GM19324 (cell line): Measurements from ENCODE around the gene BIRC7.
"Not testable (repeated sequence)": the region's sequence is repeated elsewhere in the genome, so short reads cannot be mapped to it uniquely, and the experiment has no call there.

ENCODE experiments used
- ATAC-seq: cut with Tn5 transposase; IDR thresholded peaks from one replicate; pipeline ENCODE4 v1.9.1; 2021; ENCODE audit warnings: mild to moderate bottlenecking, moderate library complexity; ENCODE audit not compliant: unreplicated experiment, low FRiP score

BIRC7 gene

DNA sequence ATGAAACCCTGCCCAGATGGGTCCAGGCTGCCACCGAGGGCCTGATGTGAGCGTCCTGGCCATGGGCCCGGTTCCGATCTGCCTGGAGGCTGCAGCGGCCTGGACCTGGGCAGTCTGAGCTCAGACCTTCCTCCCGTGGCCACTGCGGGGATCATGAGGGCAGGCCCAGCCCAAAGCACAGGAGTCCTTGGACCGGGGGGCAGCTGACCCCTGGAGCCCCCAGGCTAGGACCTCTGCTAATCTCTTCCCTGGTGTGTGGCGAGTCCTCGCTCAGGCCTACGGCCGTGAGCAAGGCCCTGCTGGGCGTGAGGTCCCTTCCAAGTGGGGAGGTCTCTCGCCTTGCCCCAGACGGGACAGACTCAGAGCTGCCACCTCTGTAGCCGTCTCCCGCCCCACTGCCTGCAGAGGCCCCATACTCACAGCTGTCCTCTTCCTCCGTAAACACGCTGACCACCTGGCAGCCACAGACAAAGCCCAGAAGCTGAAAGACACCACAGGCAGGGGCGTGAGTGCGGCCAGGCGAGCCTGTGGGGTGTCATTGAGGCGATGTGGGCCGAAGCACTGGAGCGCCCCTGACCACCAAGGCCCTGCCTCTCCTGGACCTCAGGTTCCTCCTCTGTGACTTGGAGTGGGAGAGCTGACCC, 8.0 kb downstream of the BIRC7 start:
- ATAC-seq = no peak

DNA sequence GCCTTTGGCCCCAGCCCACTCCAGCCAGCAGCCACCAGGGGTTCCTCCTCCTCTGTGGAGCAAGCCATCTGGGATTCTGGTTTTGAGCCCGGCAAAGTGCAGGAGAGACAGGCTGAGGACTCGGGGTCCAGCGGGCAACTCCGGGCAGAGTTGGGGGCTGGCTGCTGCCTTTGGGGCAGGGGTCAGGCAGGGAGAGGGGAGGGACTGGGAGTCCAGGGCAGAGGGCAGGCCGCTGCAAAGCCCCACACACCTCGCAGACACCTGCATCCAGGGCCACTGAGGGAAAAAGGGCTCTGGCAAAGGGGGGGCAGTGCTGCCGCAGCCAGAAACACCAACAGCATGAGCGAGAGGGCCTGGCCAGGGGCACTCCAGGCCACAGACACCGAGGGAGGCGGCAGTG, 8.8 kb downstream of the BIRC7 start:
- no peak for ATAC-seq

DNA sequence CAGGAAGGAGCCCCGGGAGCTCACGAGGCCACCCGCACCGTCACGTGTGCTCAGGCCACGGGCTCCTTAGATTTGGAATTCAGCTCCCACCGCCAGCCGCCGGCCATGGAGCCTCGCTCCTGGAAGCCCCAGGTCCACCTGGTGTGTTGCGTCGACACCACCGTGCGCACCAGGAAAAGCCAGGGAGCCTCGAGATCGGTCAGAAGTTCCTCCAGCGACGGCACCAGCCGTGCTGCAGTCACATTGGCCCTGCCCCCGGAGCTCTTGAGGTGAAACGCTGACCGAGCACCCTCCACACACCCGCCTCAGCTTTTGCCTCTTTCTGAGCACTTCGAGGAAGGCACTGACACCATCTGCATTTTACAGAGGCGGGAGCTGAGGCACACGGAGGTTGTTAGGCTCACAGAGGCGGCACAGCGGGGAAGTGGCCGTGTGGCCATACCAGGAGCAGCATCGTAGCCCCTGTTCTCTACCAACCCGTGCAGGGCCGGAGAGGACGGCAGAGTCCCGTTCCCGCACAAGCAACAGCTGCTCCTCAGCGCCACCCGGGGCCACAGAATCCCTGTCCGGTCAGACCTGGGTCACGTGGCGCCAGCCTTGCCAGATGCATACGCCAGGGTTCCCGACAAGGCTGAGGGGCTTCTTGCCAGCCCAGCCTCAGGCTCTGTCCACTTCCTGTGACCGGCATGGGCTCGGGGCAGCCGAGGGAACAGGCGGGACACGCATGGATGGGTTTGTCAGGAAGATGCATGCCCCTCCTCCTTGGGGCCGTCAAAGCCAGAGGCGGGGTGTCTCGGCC, 11.0 kb downstream of the BIRC7 start:
- no peak for ATAC-seq

DNA sequence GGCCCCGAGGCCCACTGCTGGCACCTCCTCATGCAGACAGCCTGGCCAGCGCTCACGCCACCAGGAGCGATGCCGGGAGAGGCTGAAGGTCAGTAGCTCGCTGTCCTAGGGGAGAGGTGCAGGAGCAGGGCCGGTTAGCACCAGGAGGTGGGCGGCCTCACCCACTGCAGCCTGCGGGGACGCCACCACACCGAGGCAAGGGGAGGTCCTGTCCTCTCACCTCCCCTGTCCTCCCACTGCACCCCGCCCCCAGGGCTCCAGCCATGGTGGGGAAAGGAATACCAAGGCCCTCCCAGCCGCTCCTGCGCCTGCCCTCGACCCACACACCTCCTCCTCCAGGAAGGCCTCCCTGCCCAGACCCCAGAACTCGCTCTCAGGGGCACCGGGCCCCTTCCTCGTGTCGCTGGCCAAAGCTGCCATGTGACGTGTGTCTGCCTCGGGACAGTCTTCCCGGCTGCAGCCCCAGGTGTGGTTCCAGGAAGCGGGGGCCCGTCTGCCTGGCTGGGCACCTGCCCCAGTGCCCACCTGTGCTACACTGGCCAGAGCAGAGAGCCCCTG, 12.0 kb downstream of the BIRC7 start:
- no peak for ATAC-seq

DNA sequence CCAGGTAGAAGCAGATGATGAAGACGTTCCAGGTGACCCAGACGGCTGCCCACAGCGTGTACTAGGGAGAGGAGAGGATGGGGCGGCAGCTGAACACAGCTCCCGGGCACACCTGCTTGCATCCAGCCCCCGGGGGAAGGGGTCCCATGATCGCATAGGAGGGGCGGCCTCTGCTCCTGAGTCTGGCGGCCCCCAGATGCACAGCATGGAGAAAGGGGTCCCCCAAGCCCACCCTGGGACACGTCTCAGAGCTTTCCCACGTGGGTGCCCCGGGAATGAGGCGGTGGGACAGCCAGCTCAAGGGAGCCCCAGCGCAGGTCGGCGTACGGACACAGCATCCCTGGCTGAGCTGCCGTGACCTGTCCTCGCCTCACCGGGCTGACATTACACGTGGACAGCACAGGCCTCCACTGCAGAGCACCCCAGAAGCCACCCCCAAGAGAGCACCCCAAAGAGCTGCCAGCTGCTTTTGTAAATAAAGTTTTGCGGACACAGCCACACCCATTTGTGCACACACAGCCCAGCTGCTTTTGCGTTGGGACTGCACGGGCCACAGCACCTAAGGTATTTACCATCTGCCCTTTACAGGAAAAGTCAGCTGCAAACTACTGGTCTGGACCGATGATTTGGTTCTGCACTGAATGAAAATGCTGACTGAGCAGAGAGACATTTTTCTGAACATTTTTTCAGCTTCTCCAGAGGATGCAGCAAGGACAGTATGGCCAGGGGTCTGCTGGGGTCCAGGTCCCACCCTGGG, 13.3 kb downstream of the BIRC7 start:
- ATAC-seq = no peak

DNA sequence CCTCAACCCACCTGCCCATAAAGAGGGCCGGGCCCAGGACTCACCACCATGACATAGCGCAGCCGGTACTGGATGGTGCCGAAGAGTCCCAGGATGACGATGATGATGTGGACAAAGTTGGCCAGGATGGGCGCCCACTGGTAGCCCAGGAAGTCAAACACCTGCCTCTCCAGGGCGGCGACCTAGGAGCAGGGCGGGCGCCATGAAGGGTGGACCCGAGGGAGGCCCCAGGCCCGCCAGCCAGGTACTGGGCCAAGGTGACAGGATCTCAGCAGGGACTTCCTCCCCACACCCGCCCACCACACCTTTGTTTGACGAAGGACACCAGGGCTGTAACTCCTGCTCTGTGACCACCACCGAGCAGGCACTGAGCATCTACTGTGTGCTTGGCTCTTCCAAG, 14.2 kb downstream of the BIRC7 start:
- no peak for ATAC-seq

DNA sequence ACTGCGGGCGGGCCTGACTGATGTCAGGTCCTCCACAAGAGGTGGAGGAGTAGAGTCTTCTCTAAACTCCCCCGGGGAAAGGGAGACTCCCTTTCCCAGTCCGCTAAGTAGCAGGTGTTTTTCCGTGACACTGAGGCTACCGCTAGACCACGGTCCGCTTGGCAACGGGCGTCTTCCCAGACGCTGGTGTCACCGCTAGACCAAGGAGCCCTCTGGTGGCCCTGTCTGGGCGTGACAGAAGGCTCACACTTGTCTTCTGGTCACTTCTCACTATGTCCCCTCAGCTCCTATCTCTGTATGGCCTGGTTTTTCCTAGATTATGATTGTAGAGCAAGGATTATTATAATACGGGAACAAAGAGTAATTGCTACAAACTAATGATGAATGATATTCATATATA, 15.6 kb downstream of the BIRC7 start:
- not testable (repeated sequence) for ATAC-seq

DNA sequence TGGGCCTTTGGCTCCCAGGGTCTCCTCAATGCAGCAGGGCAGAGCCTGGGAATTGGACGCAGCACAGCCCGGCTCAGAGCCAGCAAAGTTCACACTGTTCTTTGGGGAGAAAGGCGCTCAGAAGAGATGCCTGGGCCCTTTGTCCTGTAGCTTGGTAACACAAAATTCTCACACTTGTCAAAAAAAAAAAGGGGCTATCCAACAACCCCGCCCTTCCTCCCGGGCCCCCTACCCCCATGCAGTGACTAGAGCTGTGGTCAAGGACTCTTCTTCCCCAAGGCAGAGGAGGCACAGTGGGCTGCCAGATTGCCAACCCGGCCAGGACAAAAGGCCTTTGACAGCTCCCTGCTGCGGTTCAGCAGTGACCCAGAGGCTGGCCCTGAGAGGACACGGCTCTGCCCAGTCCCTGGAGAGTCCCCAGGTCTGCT, 16.6 kb downstream of the BIRC7 start:
- no peak for ATAC-seq

DNA sequence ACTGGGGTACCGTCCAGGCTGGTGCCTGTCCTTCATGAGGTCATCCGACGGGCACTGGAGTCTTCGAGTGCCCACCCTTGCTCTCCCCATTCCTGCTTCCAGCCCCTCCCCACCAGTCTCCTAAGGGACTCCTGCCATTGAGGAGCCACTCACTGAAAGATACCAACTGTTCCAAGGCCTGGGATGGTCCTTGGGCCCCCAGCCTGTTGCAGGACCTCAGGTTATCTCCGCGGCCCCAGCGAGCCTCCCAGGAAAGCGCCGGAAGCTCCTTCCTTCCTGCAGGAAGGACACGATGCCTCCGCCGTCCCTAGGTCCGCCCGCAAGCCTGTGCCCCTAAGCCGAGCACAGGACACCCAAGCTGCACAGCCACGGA, 17.3 kb downstream of the BIRC7 start:
- ATAC-seq = no peak

DNA sequence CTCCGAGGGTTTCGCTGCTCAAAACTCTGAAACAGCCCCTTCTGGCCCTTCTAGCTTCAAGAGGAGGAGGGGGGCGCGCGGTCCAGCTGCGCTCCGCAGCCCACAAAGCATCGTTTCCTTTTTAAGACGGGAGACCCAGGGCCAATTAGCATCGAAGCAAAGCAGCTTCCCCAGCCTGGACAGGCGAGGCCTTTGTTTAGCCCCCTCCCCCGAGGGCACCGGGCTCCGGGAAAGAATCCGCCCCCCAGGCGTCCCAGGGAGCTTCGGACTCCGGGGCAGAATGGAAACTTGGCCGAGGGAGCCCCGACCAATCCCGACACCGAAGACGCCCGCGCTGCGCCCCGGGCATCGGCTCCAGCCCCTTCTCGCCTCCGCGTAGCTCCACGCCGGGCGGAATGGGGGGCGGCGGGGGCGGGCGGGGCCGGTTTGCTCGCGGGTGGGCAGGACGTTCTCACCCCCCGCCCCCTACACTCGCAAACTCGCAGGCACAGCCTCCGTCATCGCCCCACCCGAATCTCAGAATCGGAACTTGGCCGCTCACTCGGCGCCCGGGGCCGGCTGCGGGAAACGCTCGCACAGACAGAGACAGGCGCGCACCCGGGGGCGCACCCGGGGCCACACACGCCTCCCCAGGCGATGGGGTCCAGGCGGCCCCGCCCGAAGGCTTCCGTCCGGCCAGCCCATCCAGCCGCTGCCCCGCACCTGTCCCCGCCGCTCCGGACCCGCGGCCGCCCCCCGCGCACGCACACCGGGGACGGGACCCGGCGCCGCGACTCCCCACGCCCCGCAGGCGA, 17.9 kb downstream of the BIRC7 start:
- ATAC-seq = no peak

DNA sequence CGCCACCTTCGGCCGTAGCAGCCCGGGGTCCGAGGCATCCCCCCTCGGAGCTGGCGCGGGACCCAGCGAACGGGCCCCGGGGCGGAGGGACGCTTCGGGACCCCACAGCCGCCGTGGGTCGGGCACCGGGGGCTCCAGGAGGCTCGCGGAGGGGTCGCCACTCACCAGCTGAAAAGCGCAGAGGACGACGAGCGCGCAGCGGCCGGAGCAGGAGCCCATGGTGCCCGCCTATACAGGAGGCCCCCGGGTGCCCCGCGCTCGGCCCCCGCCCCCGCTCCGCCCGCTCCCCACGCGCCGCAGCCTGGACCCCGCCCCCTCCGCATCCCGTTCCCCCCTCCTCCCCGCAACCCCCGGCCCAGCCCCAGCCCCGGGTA, 18.5 kb downstream of the BIRC7 start, which contains the start of gene NKAIN4:
Gene NKAIN4, minus strand, starts transcription at position 232 of the 374 bp plus-strand sequence. Its CDS starts 13 bp downstream, at position 219.
- ATAC-seq = no peak

DNA sequence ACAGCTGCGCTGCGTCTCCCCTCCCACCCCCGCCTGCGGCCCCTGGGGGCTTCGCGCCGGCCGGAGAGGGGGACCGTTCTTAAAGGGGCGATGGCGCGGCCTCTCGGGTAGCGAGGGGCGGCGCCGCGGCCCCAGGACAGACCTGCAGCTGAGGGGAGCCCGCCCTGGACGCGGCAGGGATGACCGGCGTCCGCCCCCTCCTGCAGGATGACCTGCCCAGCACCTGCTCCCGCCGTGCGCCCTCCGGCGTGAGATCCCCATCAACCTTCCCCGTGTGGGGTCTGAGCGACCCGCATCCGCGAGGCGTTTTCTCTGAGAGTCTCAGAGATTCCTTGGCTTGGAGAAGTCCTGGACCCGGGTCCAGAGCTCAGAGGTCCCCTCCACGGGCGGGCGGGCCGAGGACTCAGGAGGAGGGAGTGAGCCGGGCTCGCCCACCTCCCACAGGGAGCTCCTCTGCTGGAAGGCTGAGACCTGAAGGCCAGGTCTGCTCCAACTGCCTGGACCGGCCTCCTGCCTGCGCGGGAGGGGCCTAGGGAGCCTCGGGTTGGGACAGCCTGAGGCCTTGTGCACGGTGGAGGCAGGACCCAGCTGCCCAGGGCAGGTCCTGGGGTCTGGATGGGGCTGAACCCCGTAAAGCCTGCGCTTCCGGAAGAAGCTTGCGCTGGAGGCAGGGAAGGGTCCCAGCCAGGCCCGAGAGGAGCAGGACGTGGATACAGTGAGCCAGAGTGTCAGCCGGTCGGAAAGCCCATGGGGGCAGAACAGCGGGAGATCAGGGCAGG, 19.1 kb downstream of the BIRC7 start:
- no peak for ATAC-seq

DNA sequence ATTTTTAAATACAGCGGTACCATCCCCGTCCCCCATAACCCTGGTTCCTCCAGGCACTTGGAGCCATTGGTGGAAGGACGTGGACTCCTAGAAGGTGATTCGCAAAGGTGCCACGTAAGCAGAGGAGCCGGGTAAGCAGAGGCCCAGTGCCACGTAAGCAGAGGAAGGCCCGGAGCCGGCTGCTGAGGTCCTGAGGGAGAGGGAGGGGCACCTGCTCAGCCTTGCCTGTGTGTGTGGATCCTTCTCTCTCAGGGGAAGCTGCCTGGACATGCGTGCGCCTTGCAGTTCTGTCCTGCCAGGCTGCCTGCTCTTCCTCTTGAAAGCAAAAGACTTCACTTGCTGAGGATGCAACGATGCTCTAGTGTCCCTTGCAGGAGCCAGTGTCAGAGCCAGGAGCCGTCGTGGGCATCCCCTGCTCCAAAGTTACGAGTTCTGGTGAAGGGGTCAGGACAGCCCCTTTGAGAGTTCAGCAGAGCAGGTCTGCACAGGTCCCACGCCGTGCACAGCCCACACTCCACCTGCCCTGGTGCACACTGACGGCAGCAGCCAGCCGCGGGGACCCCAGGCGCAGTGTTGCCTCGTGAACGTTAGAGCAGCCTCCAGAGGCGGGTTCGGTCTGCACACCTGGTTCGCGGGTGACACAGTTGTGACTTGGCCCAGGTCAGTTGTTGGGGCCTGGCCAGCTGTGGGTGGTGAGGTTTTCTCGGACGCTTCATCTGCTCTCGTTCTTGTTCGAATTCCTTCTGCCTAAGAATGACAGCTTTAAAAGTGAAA, 20.4 kb downstream of the BIRC7 start:
- ATAC-seq = no peak

DNA sequence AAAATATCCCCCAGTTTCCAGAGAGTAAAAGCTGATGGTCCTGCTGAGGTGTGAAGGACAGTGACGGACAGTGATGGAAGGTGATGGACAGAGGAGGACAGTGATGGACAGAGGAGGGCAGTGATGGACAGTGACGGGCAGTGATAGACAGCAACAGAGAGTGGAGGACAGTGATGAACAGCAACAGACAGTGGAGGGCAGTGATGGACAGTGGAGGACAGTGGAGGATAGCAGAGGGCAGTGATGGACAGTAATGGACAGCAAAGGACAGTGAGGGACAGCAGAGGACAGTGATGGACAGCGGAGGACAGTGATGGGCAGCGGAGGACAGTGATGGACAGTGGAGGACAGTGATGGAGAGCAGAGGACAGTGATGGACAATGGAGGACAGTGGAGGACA, 21.2 kb downstream of the BIRC7 start:
- ATAC-seq = no peak

DNA sequence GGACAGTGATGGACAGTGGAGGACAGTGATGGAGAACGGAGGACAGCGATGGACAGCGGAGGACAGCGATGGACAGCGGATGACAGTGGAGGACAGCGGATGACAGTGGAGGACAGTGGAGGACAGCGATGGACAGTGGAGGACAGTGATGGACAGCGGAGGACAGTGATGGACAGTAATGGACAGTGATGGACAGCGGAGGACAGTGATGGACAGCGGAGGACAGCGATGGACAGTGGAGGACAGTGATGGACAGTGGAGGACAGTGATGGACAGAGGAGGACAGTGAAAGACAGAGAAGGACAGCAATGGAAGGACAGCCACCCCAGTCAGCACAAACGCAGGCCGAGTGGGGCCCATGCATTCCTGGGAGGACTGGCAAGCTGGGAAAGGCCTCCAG, 21.9 kb downstream of the BIRC7 start:
- ATAC-seq = no peak

DNA sequence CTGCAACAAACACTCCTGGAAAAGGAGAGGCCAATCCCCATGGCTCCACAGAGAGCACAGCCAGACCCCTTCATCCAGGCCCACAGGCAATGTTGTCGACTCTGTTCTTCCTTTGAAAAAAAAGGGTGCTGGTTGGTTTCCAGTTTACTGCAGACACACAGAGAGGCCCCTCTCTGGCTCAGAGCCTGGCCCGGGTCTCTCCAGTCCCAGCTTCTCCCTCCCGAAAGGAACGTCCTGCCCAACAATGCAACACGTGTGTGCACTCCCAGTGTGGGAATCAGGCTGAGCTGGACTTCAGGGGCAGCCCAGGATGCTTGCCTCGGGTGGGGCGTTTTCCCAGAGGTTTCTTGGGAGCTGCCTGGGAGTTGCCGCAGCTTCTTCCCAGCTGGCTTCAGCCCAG, 23.1 kb downstream of the BIRC7 start:
- no peak for ATAC-seq

DNA sequence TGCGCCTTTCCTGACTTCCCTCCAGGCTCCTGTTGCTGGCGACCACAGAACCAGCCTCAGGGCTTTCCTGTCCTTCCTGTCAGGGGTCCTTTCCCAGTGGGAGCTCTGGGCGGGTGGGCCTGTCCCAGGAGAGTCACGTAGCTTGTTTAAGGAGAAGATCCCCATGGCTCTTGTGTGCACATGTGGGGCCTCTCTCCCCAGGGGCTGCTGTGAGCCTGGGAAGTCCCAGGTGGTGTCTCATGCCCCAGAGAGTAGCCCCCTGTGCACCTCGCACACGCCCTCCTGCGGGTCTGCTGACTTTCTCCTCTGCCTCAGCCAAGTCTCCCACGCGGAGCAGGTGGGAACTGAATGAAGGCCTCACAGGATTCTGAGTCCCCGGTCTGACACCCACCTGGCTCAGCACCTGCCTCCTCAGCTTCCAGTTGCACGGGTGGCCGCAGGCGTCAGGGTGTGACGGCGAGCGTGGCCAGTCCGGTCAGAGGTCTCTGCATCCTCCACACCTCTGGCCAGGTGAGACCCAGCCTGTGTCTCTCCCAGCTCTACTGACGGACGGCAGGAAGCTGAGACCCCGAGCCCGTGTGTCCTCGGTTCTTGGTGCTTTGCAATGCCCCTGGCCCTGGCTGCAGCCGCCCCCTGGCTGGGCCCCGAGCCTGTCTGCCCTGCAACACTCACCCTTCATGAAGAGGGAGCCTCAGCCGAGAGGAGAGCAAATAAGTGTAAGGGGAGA, 24.2 kb downstream of the BIRC7 start:
- no peak for ATAC-seq

DNA sequence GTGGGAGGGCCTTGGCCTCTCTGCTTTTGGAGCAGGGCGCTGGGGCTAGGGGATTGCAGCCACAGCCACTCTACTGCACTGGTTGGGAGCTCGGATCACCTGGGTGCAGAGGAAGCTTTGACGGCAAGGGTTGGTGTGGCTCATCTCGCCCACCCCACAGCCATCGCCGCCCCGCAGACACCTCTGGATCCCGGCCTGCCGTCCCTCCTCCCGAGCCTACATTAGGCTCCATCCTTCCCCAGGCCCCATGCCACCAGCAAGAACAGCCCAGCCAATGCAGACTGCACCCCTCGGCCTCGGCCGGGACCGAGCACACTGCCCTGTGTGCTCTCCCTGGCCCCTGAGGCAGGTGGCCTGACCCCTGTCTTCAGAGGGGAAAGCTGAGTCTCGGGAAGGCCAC, 24.8 kb downstream of the BIRC7 start:
- no peak for ATAC-seq
